HEK293T (cell line): ENCODE measurements around the gene EDIL3.
"Not testable (repeated sequence)": the region's sequence is repeated elsewhere in the genome, so short reads cannot be mapped to it uniquely, and the experiment has no call there.

ENCODE experiments used
- CTCF ChIA-PET: fragments of 350-600 bp; formaldehyde crosslinking; extraction: SDS; loops from one replicate; lab custom pipeline; 2021; ENCODE audit warnings: antibody characterized with exemption, inconsistent platforms; lab: Yijun Ruan, JAX
- POLR2A ChIA-PET: fragments of 350-600 bp; formaldehyde crosslinking; extraction: SDS; loops from one replicate; lab custom pipeline; 2020; ENCODE audit warnings: antibody characterized with exemption, inconsistent platforms; lab: Yijun Ruan, JAX
- DNase-seq: peaks from one replicate; pipeline ENCODE4 v3.0.0; 2012; ENCODE audit warnings: mixed read lengths; ENCODE audit errors: extremely low spot score
- ARNT ChIP-seq: fragments of 450-650 bp; IDR thresholded peaks from 2 replicates; pipeline ENCODE4 v1.6.1; 2017; ENCODE audit warnings: mild to moderate bottlenecking
- BHLHE40 ChIP-seq: fragments of 450-650 bp; IDR thresholded peaks from 2 replicates; pipeline ENCODE4 v1.6.1; 2016; ENCODE audit warnings: mild to moderate bottlenecking, moderate library complexity, borderline replicate concordance
- CTBP1 ChIP-seq: fragments of 450-650 bp; IDR thresholded peaks from 2 replicates; pipeline ENCODE4 v1.6.1; 2016; ENCODE audit warnings: borderline replicate concordance
- ELF4 ChIP-seq: fragments of 450-650 bp; IDR thresholded peaks from 2 replicates; pipeline ENCODE4 v1.6.1; 2017; ENCODE audit warnings: antibody characterized with exemption
- FOXA1 ChIP-seq: fragments of 450-650 bp; IDR thresholded peaks from 2 replicates; pipeline ENCODE4 v1.6.1; 2016; ENCODE audit warnings: mild to moderate bottlenecking
- FOXK2 ChIP-seq: fragments of 450-650 bp; IDR thresholded peaks from 2 replicates; pipeline ENCODE4 v1.6.1; 2016; ENCODE audit warnings: mild to moderate bottlenecking
- FOXM1 ChIP-seq: fragments of 450-650 bp; IDR thresholded peaks from 2 replicates; pipeline ENCODE4 v1.6.1; 2017; ENCODE audit warnings: mild to moderate bottlenecking, borderline replicate concordance
- HDGF ChIP-seq: fragments of 450-650 bp; IDR thresholded peaks from 2 replicates; pipeline ENCODE4 v1.6.1; 2017; ENCODE audit warnings: antibody characterized with exemption, borderline replicate concordance
- L3MBTL2 ChIP-seq: fragments of 450-650 bp; conservative IDR thresholded peaks from 2 replicates; pipeline ENCODE4 v1.6.1; 2016; ENCODE audit warnings: mild to moderate bottlenecking
- LEF1 ChIP-seq: fragments of 450-650 bp; IDR thresholded peaks from 2 replicates; pipeline ENCODE4 v1.6.1; 2017; ENCODE audit warnings: mild to moderate bottlenecking, borderline replicate concordance
- NFRKB ChIP-seq: fragments of 450-650 bp; IDR thresholded peaks from 2 replicates; pipeline ENCODE4 v1.6.1; 2016; ENCODE audit warnings: mild to moderate bottlenecking, moderate library complexity
- SP1 ChIP-seq: fragments of 450-650 bp; IDR thresholded peaks from 2 replicates; pipeline ENCODE4 v1.6.1; 2017
- SUZ12 ChIP-seq: fragments of 450-650 bp; IDR thresholded peaks from 2 replicates; pipeline ENCODE4 v1.6.1; 2016; ENCODE audit warnings: mild to moderate bottlenecking
- TARDBP ChIP-seq: fragments of 450-650 bp; IDR thresholded peaks from 2 replicates; pipeline ENCODE4 v1.6.1; 2016
- ZNF384 ChIP-seq: fragments of 450-650 bp; IDR thresholded peaks from 2 replicates; pipeline ENCODE4 v1.6.1; 2016
- TF ChIP-seq, protein P1 (sequence below): fragments of 450-650 bp; IDR thresholded peaks from 2 replicates; pipeline ENCODE4 v1.6.1; 2016

Gene EDIL3

DNA sequence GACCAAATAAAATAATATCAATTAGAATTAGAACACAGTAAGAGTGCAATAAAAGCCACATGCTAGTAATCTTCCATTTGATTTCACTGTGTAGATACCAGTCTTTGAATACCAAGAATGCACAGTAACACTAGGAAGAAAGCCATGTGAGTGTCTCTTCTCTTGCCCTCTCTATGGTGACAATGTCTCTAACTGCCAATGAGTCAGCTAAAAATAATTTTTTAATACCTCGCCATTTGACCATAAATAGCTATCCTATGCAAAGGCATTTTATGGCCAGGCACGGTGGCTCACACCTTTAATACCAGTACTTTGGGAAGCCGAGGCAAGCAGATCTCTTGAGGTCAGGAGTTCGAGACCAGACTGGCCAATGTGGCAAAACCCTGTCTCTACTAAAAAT, 30.6 kb downstream of the EDIL3 start:
- ChIA-PET POLR2A (no interaction called here), CTCF (no interaction called here)
- DNase-seq = no peak
- TF ChIP-seq TARDBP = no peak
- no peak for TF ChIP-seq FOXA1
- TF ChIP-seq CTBP1 = no peak
- no peak for TF ChIP-seq HDGF

DNA sequence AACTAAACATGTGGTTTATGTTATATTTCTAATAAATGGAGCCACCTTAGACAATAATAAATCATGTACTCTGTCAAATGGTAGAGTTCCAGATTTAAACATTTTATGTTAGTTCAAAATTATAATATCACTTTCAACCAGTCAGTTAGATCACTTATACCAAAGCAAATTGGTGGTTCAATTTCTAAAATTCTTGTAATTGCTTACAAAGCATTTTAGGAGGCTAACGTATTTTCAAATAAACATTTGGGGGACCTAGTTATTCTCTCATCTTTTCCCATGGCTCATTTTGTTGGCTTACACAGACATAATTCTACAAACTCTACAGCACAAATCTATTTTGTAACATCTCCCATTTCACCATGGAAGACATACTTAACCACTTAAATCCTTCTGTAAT, 39.9 kb downstream of the EDIL3 start:
- DNase-seq = no peak
- no peak for TF ChIP-seq SUZ12
- no peak for TF ChIP-seq SP1
- TF ChIP-seq, protein P1, sequence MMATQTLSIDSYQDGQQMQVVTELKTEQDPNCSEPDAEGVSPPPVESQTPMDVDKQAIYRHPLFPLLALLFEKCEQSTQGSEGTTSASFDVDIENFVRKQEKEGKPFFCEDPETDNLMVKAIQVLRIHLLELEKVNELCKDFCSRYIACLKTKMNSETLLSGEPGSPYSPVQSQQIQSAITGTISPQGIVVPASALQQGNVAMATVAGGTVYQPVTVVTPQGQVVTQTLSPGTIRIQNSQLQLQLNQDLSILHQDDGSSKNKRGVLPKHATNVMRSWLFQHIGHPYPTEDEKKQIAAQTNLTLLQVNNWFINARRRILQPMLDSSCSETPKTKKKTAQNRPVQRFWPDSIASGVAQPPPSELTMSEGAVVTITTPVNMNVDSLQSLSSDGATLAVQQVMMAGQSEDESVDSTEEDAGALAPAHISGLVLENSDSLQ = no peak
- TF ChIP-seq FOXK2 = no peak
- no peak for TF ChIP-seq BHLHE40
- no peak for TF ChIP-seq HDGF
- TF ChIP-seq ZNF384 = no peak
- no peak for TF ChIP-seq FOXM1
- TF ChIP-seq ELF4 = no peak
- TF ChIP-seq ARNT = no peak
- no peak for TF ChIP-seq CTBP1
- TF ChIP-seq TARDBP = no peak
- no peak for TF ChIP-seq L3MBTL2
- TF ChIP-seq FOXA1 = no peak
- no peak for TF ChIP-seq NFRKB
- CTCF ChIA-PET = no interaction called here
- POLR2A ChIA-PET = no interaction called here

DNA sequence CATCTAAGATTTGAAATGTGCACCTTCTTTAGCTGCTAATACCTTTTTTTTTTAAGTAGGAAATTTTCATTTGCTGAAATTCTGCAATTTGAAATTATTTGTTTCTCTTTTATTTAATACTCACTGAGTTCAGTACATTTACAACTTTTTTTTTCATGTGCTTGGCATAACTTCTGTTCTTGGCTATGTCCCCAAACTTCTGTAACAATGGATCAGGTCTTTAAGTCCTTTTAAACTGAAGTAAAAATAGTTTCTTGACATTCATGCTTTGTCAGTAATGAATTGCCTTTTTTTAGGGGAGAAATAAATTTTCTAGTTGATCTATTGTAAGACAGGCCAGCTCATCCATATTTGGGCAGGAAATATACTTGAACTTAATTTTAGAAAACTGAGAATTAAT, 41.5 kb downstream of the EDIL3 start:
- TF ChIP-seq ARNT = no peak
- no peak for TF ChIP-seq HDGF
- no peak for TF ChIP-seq ELF4
- no peak for TF ChIP-seq NFRKB
- no peak for TF ChIP-seq SP1
- TF ChIP-seq ZNF384 = no peak
- no peak for TF ChIP-seq FOXK2
- no peak for TF ChIP-seq CTBP1
- TF ChIP-seq, protein P1 = no peak
- no peak for TF ChIP-seq SUZ12
- TF ChIP-seq L3MBTL2 = no peak
- TF ChIP-seq FOXM1 = no peak
- TF ChIP-seq FOXA1 = no peak
- TF ChIP-seq BHLHE40 = no peak
- TF ChIP-seq TARDBP = no peak
- no peak for TF ChIP-seq LEF1
- ChIA-PET POLR2A (no interaction called here), CTCF (no interaction called here)
- no peak for DNase-seq

DNA sequence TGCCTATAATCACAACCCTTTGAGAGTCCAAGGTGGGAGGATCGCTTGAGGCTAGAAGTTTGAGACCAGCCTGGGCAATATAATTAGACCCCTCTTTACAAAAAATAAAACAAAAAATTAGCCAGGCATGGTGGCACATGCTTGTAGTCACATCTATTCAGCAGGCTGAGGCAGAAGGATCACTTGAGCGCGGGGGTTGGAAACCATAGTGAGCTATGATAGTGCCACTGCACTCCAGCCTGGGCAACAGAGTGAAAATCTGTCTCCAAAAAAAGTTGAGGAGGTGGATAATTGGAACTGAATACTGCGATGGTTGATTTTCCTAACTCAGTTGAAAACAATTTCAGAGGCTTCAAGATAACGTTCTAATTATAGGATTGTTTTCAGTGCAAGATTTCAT, 52.6 kb downstream of the EDIL3 start:
- DNase-seq = no peak
- TF ChIP-seq FOXM1 (no peak), CTBP1 (no peak), SP1 (no peak), L3MBTL2 (no peak), LEF1 (no peak)
- TF ChIP-seq, protein P1 = no peak
- CTCF ChIA-PET = no interaction called here
- POLR2A ChIA-PET = no interaction called here

DNA sequence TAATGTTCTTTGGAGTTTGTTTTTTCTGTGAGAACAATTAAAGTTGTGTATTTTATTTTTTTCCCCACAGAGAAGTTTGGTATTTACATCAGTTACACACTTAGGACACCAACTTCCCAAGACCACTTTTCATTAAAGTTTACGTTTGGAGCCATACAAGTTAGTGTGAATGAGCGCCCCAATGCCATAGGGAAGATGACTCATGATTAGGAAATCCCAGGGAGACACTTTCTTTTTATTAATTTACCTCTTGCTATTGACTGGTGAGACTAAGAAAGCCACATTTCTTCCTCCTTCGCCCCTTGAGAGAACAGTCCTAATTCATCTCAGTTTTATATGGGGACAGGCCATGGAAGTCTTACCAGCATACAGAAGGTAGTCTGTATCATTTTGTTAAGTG, 57.1 kb downstream of the EDIL3 start:
- POLR2A ChIA-PET = no interaction called here
- CTCF ChIA-PET = no interaction called here
- no peak for DNase-seq
- no peak for TF ChIP-seq BHLHE40

DNA sequence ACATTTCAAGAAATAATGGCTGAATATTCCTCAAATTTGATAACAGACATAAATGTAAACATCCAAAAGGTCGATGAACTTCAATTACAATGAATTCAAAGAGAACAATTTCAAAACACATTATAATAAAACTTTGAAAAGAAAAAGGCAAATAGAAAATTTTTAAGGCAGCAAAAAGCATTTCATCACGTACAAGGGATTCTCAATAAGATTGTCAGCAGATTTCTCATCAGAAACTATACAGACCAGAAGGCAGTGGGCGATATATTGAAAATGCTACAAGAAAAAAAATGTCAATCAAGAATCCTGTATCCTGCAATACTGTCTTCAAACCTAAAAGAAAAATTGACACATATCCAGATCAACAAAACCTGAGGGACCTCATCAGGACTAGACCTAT, 62.0 kb downstream of the EDIL3 start:
- TF ChIP-seq ZNF384 (no peak), HDGF (no peak), BHLHE40 (no peak), FOXM1 (no peak), LEF1 (no peak), FOXA1 (no peak), ELF4 (no peak), SP1 (no peak), TARDBP (no peak), ARNT (no peak), L3MBTL2 (no peak), CTBP1 (no peak), NFRKB (no peak), SUZ12 (no peak), FOXK2 (no peak)
- TF ChIP-seq, protein P1 = no peak
- DNase-seq = no peak
- ChIA-PET CTCF (no interaction called here), POLR2A (no interaction called here)

DNA sequence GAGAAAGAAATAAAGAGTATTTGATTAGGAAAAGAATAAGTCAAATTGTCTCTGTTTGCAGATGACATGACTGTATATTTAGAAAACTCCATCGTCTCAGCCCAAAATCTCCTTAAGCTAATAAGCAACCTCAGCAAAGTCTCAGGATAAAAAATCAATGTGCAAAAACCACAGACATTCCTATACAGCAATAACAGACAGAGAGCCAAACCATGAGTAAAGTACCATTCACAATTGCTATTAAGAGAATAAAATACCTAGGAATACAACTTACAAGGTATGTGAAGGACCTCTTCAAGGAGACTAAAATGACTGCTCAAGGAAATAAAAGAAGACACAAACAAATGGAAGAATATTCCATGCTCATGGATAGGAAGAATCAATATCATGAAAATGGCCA, 66.9 kb downstream of the EDIL3 start:
- POLR2A ChIA-PET, CTCF ChIA-PET, DNase-seq: not testable (repeated sequence)

DNA sequence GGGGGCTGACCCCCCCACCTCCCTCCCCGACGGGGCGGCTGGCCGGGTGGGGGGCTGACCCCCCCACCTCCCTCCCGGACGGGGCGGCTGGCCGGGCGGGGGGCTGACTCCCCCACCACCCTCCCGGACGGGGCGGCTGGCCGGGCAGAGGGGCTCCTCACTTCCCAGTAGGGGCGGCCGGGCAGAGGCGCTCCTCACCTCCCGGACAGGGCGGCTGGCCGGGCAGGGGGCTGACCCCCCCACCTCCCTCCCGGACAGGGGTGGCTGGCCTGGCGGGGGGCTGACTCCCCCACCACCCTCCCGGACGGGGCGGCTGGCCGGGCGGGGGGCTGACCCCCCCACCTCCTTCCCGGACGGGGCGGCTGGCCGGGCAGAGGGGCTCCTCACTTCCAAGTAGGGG, 72.4 kb downstream of the EDIL3 start:
- POLR2A ChIA-PET, CTCF ChIA-PET, DNase-seq: not testable (repeated sequence)

DNA sequence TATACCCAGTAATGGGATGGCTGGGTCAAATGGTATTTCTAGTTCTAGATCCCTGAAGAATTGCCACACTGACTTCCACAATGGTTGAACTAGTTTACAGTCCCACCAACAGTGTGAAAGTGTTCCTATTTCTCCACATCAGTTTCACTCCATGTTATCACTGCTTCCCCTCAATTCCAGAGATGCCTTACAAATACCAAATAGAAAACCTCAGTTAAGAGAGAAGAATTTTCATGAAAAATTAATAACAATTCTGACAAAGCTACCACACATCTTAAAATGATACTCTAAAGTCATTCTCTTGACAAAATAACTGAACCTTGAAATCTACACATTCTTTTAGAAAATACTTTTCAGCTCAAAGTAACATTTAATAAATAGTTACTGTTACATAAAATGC, 74.8 kb downstream of the EDIL3 start:
- POLR2A ChIA-PET, CTCF ChIA-PET, DNase-seq: not testable (repeated sequence)
